Mesenchymal stem cell (in vitro differentiated cells and primary cell): ENCODE data around the gene AHCY.

Experiments
- DNase-seq: peaks from one replicate; pipeline ENCODE4 v3.0.0-alpha.2; 2013
- H2AFZ ChIP-seq: one replicate; pipeline ENCODE4 v1.6.1; 2013; ENCODE audit warnings: low read depth, mild to moderate bottlenecking, control low read depth, inconsistent platforms, low read length, moderate library complexity
- H2AK5ac ChIP-seq: 2 replicates; pipeline ENCODE4 v1.6.1; 2013; ENCODE audit warnings: low read length, moderate library complexity, mild to moderate bottlenecking, inconsistent platforms; ENCODE audit not compliant: severe bottlenecking
- H2BK120ac ChIP-seq: one replicate; pipeline ENCODE4 v1.6.1; 2013; ENCODE audit warnings: low read depth, mild to moderate bottlenecking, inconsistent platforms, low read length, moderate library complexity
- H2BK12ac ChIP-seq, 2 experiments: one replicate each; pipeline ENCODE4 v1.6.1; 2013; ENCODE audit warnings: inconsistent platforms in 2 of 2, low read length in 2 of 2, mild to moderate bottlenecking in 2 of 2, moderate library complexity in 2 of 2, control low read depth in 1 of 2
- H2BK15ac ChIP-seq: one replicate; pipeline ENCODE4 v1.6.1; 2013; ENCODE audit warnings: mild to moderate bottlenecking, low read depth, inconsistent platforms; ENCODE audit not compliant: poor library complexity, severe bottlenecking
- H2BK5ac ChIP-seq: 2 replicates; pipeline ENCODE4 v1.6.1; 2013; ENCODE audit warnings: low read depth, mild to moderate bottlenecking, low read length, control low read depth, inconsistent platforms; ENCODE audit not compliant: poor library complexity, severe bottlenecking
- H3K14ac ChIP-seq, 2 experiments: one replicate each; pipeline ENCODE4 v1.6.1; 2013; ENCODE audit warnings: inconsistent platforms in 2 of 2, low read length in 2 of 2, control low read depth in 1 of 2, mild to moderate bottlenecking in 1 of 2, moderate library complexity in 1 of 2
- H3K18ac ChIP-seq, 2 experiments: one replicate each; pipeline ENCODE4 v1.6.1; 2013; ENCODE audit warnings: inconsistent platforms in 2 of 2, low read length in 2 of 2, control low read depth in 1 of 2, low read depth in 1 of 2, mild to moderate bottlenecking in 1 of 2
- H3K23ac ChIP-seq, 2 experiments: one replicate each; pipeline ENCODE4 v1.6.1; 2013; ENCODE audit warnings: inconsistent platforms in 2 of 2, low read length in 2 of 2, mild to moderate bottlenecking in 2 of 2, moderate library complexity in 2 of 2, control low read depth in 1 of 2
- H3K27ac ChIP-seq: 2 replicates; pipeline ENCODE4 v1.5.1; 2013; ENCODE audit warnings: mild to moderate bottlenecking, moderate library complexity, low read length, control low read depth, inconsistent platforms; ENCODE audit not compliant: poor library complexity, severe bottlenecking
- H3K27me3 ChIP-seq, 2 experiments: 2 replicates each; pipeline versions ENCODE4 v1.6.1 to v1.7.0; 2013; ENCODE audit warnings: low read length in 2 of 2, mild to moderate bottlenecking in 2 of 2, moderate library complexity in 2 of 2, control low read depth in 1 of 2, inconsistent platforms in 1 of 2; ENCODE audit not compliant: control insufficient read depth in 1 of 2, insufficient read depth in 1 of 2
- H3K36me3 ChIP-seq, 2 experiments: 2 replicates each; pipeline versions ENCODE4 v1.6.1 to v1.7.0; 2013; ENCODE audit warnings: low read length in 2 of 2, control low read depth in 1 of 2, inconsistent platforms in 1 of 2, low read depth in 1 of 2, mild to moderate bottlenecking in 1 of 2; ENCODE audit not compliant: insufficient read depth in 2 of 2, control insufficient read depth in 1 of 2
- H3K4ac ChIP-seq, 2 experiments: one replicate each; pipeline ENCODE4 v1.6.1; 2013; ENCODE audit warnings: inconsistent platforms in 2 of 2, low read length in 2 of 2, mild to moderate bottlenecking in 2 of 2, moderate library complexity in 2 of 2, control low read depth in 1 of 2, low read depth in 1 of 2
- H3K4me1 ChIP-seq: 2 replicates; pipeline ENCODE4 v1.6.1; 2013; ENCODE audit warnings: low read depth, low read length, control low read depth; ENCODE audit not compliant: control insufficient read depth, insufficient read depth
- H3K4me2 ChIP-seq: 2 replicates; pipeline ENCODE4 v1.6.1; 2013; ENCODE audit warnings: low read length, mild to moderate bottlenecking, inconsistent platforms; ENCODE audit not compliant: poor library complexity, severe bottlenecking
- H3K4me3 ChIP-seq, 2 experiments: 2 replicates each; pipeline versions ENCODE4 v1.5.1 to v1.7.0; 2013; ENCODE audit warnings: low read length in 2 of 2, mild to moderate bottlenecking in 2 of 2, control low read depth in 1 of 2, low read depth in 1 of 2; ENCODE audit not compliant: insufficient read depth in 1 of 2
- H3K79me1 ChIP-seq: replicated peaks from 2 replicates; pipeline ENCODE4 v1.6.1; 2013; ENCODE audit warnings: mild to moderate bottlenecking, control low read depth, low read length, inconsistent platforms; ENCODE audit not compliant: poor library complexity, severe bottlenecking
- H3K9ac ChIP-seq: 2 replicates; pipeline ENCODE4 v1.7.0; 2013; ENCODE audit warnings: mild to moderate bottlenecking, low read length, moderate library complexity
- H3K9me3 ChIP-seq: 2 replicates; pipeline ENCODE4 v1.7.0; 2013; ENCODE audit warnings: mild to moderate bottlenecking, low read length; ENCODE audit not compliant: control insufficient read depth
- H4K8ac ChIP-seq: one replicate; pipeline ENCODE4 v1.6.1; 2013; ENCODE audit warnings: inconsistent platforms, mild to moderate bottlenecking, low read length, moderate library complexity
- H4K91ac ChIP-seq: one replicate; pipeline ENCODE4 v1.6.1; 2013; ENCODE audit warnings: mild to moderate bottlenecking, low read length, inconsistent platforms
- WGBS: methylation state at CpG from one replicate; pipeline ENCODE4 v1.1.7; 2013; ENCODE audit warnings: mixed read lengths; 5-methylcytosine and 5-hydroxymethylcytosine counted together

The AHCY gene

DNA sequence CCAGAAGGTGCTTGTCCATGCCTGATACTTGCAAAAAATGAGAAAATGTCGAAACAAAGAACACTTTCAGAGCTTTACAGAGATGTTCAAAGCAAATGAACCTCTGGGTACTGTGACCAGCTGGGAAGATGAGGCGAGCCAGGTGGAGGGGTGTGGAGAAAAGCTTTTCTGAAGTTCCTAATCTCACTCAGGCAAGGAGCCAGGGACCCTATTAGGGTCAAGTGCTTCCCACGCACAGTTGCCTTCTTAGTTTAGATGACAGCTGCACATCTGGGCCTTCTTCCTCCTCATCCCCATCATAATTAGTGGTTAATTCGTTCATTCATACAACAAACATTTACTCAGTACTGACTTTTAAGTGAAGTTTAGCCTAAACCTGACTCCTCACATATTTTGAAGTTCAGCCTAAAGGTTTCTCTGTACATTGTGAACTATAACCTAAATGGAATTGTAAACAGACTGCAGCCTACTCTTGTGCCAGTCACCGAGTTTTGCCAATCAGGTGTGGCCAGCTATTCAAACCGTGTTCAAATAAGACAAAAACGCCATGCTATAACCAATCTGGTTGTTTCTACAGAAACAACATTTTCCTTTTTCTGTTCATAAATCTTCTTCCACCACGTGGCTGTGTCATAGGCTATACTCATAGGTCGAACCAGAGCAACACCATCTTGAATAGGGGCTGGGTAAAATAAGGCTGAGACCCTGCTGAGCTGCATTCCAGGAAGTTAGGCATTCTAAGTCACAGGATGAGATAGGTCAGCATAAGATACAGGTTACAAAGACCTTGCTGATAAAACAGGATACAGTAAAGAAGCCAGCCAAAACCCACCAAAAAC, 19.3 kb upstream of the AHCY start:
- Histone ChIP-seq H2BK120ac (no peak overlapping the region), H2AK5ac (no peak overlapping the region), H3K9me3 (no peaks in the 10 kb centered on the region), H3K79me1 (no peaks in the 10 kb centered on the region), H4K8ac (no peak overlapping the region), H3K27ac (no peak overlapping the region), H3K18ac (no peak overlapping the region), H3K14ac (no peak overlapping the region), H3K4me3 (no peak overlapping the region), H3K4me2 (no peak overlapping the region), H3K4ac (no peak overlapping the region), H3K9ac (no peak overlapping the region), H3K23ac (no peak overlapping the region), H2AFZ (no peak overlapping the region), H2BK15ac (no peak overlapping the region), H3K27me3 (peaks cover 0 to 4% of the 10 kb centered on the region in 2 experiments), H4K91ac (no peak overlapping the region), H2BK5ac (no peak overlapping the region), H3K36me3 (no peaks in the 10 kb centered on the region), H3K4me1 (peaks cover 2% of the 10 kb centered on the region), H2BK12ac (no peak overlapping the region)
- whole genome bisulfite sequencing = 77% methylated on average over 9 of the region's 9 CpGs
- DNase-seq = no peak

DNA sequence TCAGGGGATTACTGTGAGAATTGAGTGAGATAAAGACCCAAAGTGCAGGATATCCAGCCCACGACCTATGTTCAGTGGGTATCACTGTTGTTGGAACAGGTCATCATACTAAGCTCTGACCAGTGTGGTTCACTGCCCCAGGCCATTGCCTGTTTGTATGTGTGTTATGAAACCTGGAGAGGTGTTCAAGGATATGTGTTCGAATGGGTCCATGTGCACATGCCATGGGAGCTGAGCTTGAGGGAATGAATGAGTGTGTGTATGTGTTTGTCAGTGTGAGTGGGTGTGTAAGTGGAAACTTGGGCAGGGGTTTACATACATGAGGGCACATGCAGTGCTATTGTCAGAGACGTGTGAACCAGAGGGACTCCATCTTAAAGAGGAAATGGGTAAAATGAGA, 17.7 kb upstream of the AHCY start:
- Histone ChIP-seq H3K4me2 (no peak overlapping the region), H2AFZ (no peak overlapping the region), H3K27ac (no peak overlapping the region), H4K91ac (no peak overlapping the region), H3K79me1 (no peaks in the 10 kb centered on the region), H3K4me3 (no peak overlapping the region), H3K9ac (no peak overlapping the region), H3K27me3 (peaks cover 0 to 4% of the 10 kb centered on the region in 2 experiments), H3K4me1 (peaks cover 6% of the 10 kb centered on the region), H3K23ac (no peak overlapping the region), H3K14ac (no peak overlapping the region), H3K4ac (no peak overlapping the region), H2AK5ac (no peak overlapping the region), H2BK120ac (no peak overlapping the region), H2BK5ac (no peak overlapping the region), H2BK15ac (no peak overlapping the region), H4K8ac (no peak overlapping the region), H2BK12ac (no peak overlapping the region), H3K9me3 (no peaks in the 10 kb centered on the region), H3K18ac (no peak overlapping the region), H3K36me3 (no peaks in the 10 kb centered on the region)
- DNase-seq = no peak
- WGBS = 83% methylated on average over 3 of the region's 3 CpGs

DNA sequence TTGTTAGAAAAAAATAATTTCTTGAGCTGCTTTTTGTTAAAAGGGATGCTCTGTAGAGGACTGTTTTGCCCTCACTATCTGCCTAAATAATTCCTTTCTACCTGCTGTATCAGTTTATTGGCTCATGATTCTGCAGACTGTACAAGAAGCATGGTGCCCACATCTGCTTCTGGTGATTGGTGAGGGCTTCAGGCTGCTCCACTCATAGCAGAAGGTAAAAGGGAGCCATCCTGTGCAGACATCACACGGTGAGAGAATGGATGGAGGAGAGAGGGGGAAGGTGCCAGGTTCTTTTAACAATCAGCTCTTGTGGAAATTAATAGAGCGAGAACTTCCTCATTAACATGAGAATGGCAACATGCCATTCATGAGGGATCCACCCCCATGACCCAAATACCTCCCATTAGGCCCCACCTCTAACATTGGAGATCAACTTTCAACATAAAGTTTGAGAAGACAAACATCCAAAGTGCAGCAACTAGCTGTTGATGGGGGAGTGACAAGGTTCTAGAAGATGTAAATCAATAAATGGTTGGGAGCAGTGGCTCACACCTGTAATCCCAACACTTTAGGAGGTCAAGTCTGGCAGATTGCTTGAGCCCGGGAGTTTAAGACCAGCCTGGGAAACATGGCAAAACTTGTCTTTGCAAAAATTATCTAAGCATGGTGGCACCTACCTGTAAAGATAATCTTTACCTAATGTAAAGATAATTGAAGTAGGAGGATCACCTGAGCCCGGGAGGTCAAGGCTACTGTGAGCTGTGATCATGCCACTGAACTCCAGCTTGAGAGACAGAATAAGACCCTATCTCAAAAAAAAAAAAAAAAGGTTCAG, 15.7 kb upstream of the AHCY start:
- H3K4ac ChIP-seq = no peak overlapping the region
- peaks cover 9% of the 10 kb centered on the region for H3K4me1 ChIP-seq
- peaks cover 0 to 4% of the 10 kb centered on the region in 2 experiments for H3K27me3 ChIP-seq
- no peak overlapping the region for H3K23ac ChIP-seq
- no peak overlapping the region for H3K9ac ChIP-seq
- no peak overlapping the region for H3K4me3 ChIP-seq
- H2BK15ac ChIP-seq = no peak overlapping the region
- no peak overlapping the region for H2BK5ac ChIP-seq
- H3K18ac ChIP-seq = no peak overlapping the region
- no peak overlapping the region for H4K8ac ChIP-seq
- H2AK5ac ChIP-seq = no peak overlapping the region
- DNase-seq = no peak
- WGBS = 67% methylated on average over 3 of the region's 4 CpGs
- H3K4me2 ChIP-seq = no peak overlapping the region
- no peaks in the 10 kb centered on the region for H3K36me3 ChIP-seq
- no peaks in the 10 kb centered on the region for H3K9me3 ChIP-seq
- no peak overlapping the region for H3K27ac ChIP-seq
- H2AFZ ChIP-seq = no peak overlapping the region
- H4K91ac ChIP-seq = no peak overlapping the region
- no peak overlapping the region for H3K14ac ChIP-seq
- no peaks in the 10 kb centered on the region for H3K79me1 ChIP-seq
- H2BK120ac ChIP-seq = no peak overlapping the region
- H2BK12ac ChIP-seq = no peak overlapping the region

DNA sequence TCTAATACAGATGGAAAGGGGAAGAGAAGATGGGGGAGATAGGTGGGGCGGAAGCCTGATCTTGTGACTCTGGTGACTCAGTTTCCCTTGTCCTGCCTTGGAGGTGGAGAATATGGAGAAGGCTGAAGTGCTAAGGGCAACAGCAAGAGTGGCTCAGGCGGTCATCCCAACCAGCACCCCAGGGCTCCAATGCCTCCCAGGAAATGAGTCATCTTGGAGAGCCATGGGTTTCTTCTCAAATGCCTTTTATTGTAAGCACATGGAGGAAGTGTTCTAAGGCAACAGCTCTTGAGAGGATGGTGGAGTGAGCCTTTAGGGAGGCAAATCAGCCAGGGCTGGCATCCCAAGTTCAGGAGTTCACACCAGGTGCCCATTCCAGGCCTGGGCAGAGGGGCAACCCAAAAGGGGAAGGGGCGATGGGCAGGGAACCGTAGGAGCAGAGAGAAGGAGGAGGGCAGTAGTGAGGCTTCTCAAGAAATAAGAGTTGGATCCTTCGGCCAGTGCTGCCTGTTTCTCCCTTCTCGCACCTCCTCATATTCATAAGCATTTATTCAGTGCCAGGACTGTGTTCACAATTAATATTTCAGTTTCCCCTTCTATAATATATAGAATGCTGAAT, 13.2 kb upstream of the AHCY start:
- no peak overlapping the region for H3K27ac ChIP-seq
- H4K8ac ChIP-seq = no peak overlapping the region
- no peaks in the 10 kb centered on the region for H3K36me3 ChIP-seq
- WGBS = 90% methylated on average over 3 of the region's 6 CpGs
- no peak overlapping the region for H3K14ac ChIP-seq
- no peak overlapping the region for H4K91ac ChIP-seq
- H2AFZ ChIP-seq = no peak overlapping the region
- no peaks in the 10 kb centered on the region for H3K9me3 ChIP-seq
- no peak overlapping the region for H3K23ac ChIP-seq
- no peak overlapping the region for H2AK5ac ChIP-seq
- DNase-seq = peak; percentile 29
- no peak overlapping the region for H2BK5ac ChIP-seq
- no peaks in the 10 kb centered on the region for H3K79me1 ChIP-seq
- no peak overlapping the region for H2BK120ac ChIP-seq
- H2BK12ac ChIP-seq = no peak overlapping the region
- H3K4me2 ChIP-seq = no peak overlapping the region
- no peak overlapping the region for H2BK15ac ChIP-seq
- H3K9ac ChIP-seq = no peak overlapping the region
- peaks cover 21% of the 10 kb centered on the region for H3K4me1 ChIP-seq
- no peak overlapping the region for H3K4ac ChIP-seq
- no peak overlapping the region for H3K18ac ChIP-seq
- H3K4me3 ChIP-seq = peak overlapping the region in 1 of 2 experiments; percentile 14
- peaks cover 4 to 8% of the 10 kb centered on the region in 2 experiments for H3K27me3 ChIP-seq
